HEK293 (cell line): ENCODE measurements around the gene CCDC88C.
A peak's percentile ranks its signal among the peaks of the same experiment; 100 is the strongest.

Source experiments
- CTCF ChIP-seq: fragments of 450-650 bp; formaldehyde crosslinking; IDR thresholded peaks from 2 replicates; pipeline ENCODE4 v1.5.1; 2016; ENCODE audit warnings: missing biosample characterization, missing genetic modification characterization
- KLF17 ChIP-seq: fragments of 450-650 bp; formaldehyde crosslinking; IDR thresholded peaks from 2 replicates; pipeline ENCODE4 v1.5.1; 2016; ENCODE audit warnings: missing biosample characterization, missing genetic modification characterization
- KLF8 ChIP-seq: fragments of 450-650 bp; formaldehyde crosslinking; IDR thresholded peaks from 2 replicates; pipeline ENCODE4 v1.5.1; 2016; ENCODE audit warnings: missing biosample characterization, missing genetic modification characterization
- KLF9 ChIP-seq: fragments of 450-650 bp; formaldehyde crosslinking; IDR thresholded peaks from 2 replicates; pipeline ENCODE4 v1.5.1; 2016; ENCODE audit warnings: missing biosample characterization, missing genetic modification characterization, low read depth
- PATZ1 ChIP-seq: fragments of 450-650 bp; formaldehyde crosslinking; IDR thresholded peaks from 2 replicates; pipeline ENCODE4 v1.5.1; 2016; ENCODE audit warnings: missing biosample characterization, missing genetic modification characterization
- PRDM1 ChIP-seq: fragments of 450-650 bp; formaldehyde crosslinking; IDR thresholded peaks from 2 replicates; pipeline ENCODE4; 2016; ENCODE audit warnings: missing biosample characterization, missing genetic modification characterization
- REPIN1 ChIP-seq: fragments of 450-650 bp; formaldehyde crosslinking; IDR thresholded peaks from 2 replicates; pipeline ENCODE4 v1.5.1; 2017; ENCODE audit warnings: missing biosample characterization, missing genetic modification characterization, low read depth
- SCRT2 ChIP-seq: fragments of 450-650 bp; formaldehyde crosslinking; IDR thresholded peaks from 2 replicates; pipeline ENCODE4 v1.5.1; 2016; ENCODE audit warnings: missing biosample characterization, missing genetic modification characterization
- WT1 ChIP-seq: fragments of 450-650 bp; formaldehyde crosslinking; IDR thresholded peaks from 2 replicates; pipeline ENCODE4 v1.5.1; 2016; ENCODE audit warnings: missing biosample characterization, missing genetic modification characterization
- ZBTB44 ChIP-seq: fragments of 450-650 bp; IDR thresholded peaks from 2 replicates; pipeline ENCODE4 v1.5.1; 2018; ENCODE audit warnings: missing biosample characterization, mild to moderate bottlenecking, missing genetic modification characterization
- ZEB2 ChIP-seq: fragments of 450-650 bp; formaldehyde crosslinking; IDR thresholded peaks from 2 replicates; pipeline ENCODE4 v1.5.1; 2016; ENCODE audit warnings: missing biosample characterization, missing genetic modification characterization
- ZFP3 ChIP-seq: fragments of 450-650 bp; formaldehyde crosslinking; IDR thresholded peaks from 2 replicates; pipeline ENCODE4 v1.5.1; 2016; ENCODE audit warnings: low read depth, missing biosample characterization, missing genetic modification characterization
- ZNF174 ChIP-seq: fragments of 450-650 bp; formaldehyde crosslinking; IDR thresholded peaks from 2 replicates; pipeline ENCODE4 v1.5.0; 2017; ENCODE audit warnings: missing biosample characterization, mild to moderate bottlenecking, missing genetic modification characterization
- ZNF175 ChIP-seq: fragments of 450-650 bp; formaldehyde crosslinking; IDR thresholded peaks from 2 replicates; pipeline ENCODE4 v1.5.1; 2016; ENCODE audit warnings: missing biosample characterization, missing genetic modification characterization
- ZNF18 ChIP-seq: fragments of 450-650 bp; formaldehyde crosslinking; IDR thresholded peaks from 2 replicates; pipeline ENCODE4 v1.5.1; 2016; ENCODE audit warnings: missing biosample characterization, missing genetic modification characterization
- ZNF19 ChIP-seq: fragments of 450-650 bp; formaldehyde crosslinking; IDR thresholded peaks from 2 replicates; pipeline ENCODE4; 2016; ENCODE audit warnings: missing biosample characterization, missing genetic modification characterization, low read depth
- ZNF2 ChIP-seq: fragments of 450-650 bp; formaldehyde crosslinking; IDR thresholded peaks from 2 replicates; pipeline ENCODE4 v1.5.1; 2016; ENCODE audit warnings: missing biosample characterization, missing genetic modification characterization
- ZNF211 ChIP-seq: fragments of 450-650 bp; formaldehyde crosslinking; IDR thresholded peaks from 2 replicates; pipeline ENCODE4 v1.5.1; 2016; ENCODE audit warnings: low read depth, missing biosample characterization, missing genetic modification characterization
- ZNF24 ChIP-seq: fragments of 450-650 bp; formaldehyde crosslinking; IDR thresholded peaks from 2 replicates; pipeline ENCODE4 v1.5.1; 2016; ENCODE audit warnings: missing biosample characterization, missing genetic modification characterization
- ZNF423 ChIP-seq: fragments of 450-650 bp; formaldehyde crosslinking; IDR thresholded peaks from 2 replicates; pipeline ENCODE4 v1.5.1; 2016; ENCODE audit warnings: missing biosample characterization, missing genetic modification characterization
- ZNF501 ChIP-seq: fragments of 450-650 bp; formaldehyde crosslinking; IDR thresholded peaks from 2 replicates; pipeline ENCODE4 v1.5.1; 2016; ENCODE audit warnings: missing biosample characterization, missing genetic modification characterization
- ZNF548 ChIP-seq: fragments of 450-650 bp; formaldehyde crosslinking; IDR thresholded peaks from 2 replicates; pipeline ENCODE4 v1.5.1; 2016; ENCODE audit warnings: missing biosample characterization, missing genetic modification characterization
- ZNF580 ChIP-seq: fragments of 450-650 bp; formaldehyde crosslinking; IDR thresholded peaks from 2 replicates; pipeline ENCODE4 v1.5.1; 2016; ENCODE audit warnings: missing biosample characterization, missing genetic modification characterization
- ZNF600 ChIP-seq: fragments of 450-650 bp; formaldehyde crosslinking; IDR thresholded peaks from 2 replicates; pipeline ENCODE4 v1.5.1; 2016; ENCODE audit warnings: missing biosample characterization, missing genetic modification characterization
- ZNF624 ChIP-seq: fragments of 450-650 bp; formaldehyde crosslinking; IDR thresholded peaks from 2 replicates; pipeline ENCODE4 v1.5.1; 2017; ENCODE audit warnings: missing biosample characterization, missing genetic modification characterization
- ZNF629 ChIP-seq: fragments of 450-650 bp; formaldehyde crosslinking; IDR thresholded peaks from 2 replicates; pipeline ENCODE4 v1.5.1; 2017; ENCODE audit warnings: missing biosample characterization, missing genetic modification characterization
- ZNF654 ChIP-seq: fragments of 450-650 bp; formaldehyde crosslinking; IDR thresholded peaks from 2 replicates; pipeline ENCODE4 v1.5.1; 2016; ENCODE audit warnings: low read depth, missing biosample characterization, missing genetic modification characterization
- ZNF747 ChIP-seq: fragments of 450-650 bp; formaldehyde crosslinking; IDR thresholded peaks from 2 replicates; pipeline ENCODE4 v1.5.1; 2016; ENCODE audit warnings: missing biosample characterization, missing genetic modification characterization
- ZNF777 ChIP-seq: fragments of 450-650 bp; formaldehyde crosslinking; IDR thresholded peaks from 2 replicates; pipeline ENCODE4 v1.5.1; 2017; ENCODE audit warnings: missing biosample characterization, missing genetic modification characterization, borderline replicate concordance
- ZSCAN30 ChIP-seq: fragments of 450-650 bp; IDR thresholded peaks from 2 replicates; pipeline ENCODE4 v1.5.1; 2018; ENCODE audit warnings: missing biosample characterization, mild to moderate bottlenecking, missing genetic modification characterization, moderate library complexity
- ZXDB ChIP-seq: fragments of 450-650 bp; formaldehyde crosslinking; IDR thresholded peaks from 2 replicates; pipeline ENCODE4 v1.5.1; 2016; ENCODE audit warnings: missing biosample characterization, missing genetic modification characterization

Gene CCDC88C

GRCh38 chr14:91418387-91419043 lies 895 bp upstream of the CCDC88C start (continued):
- TF ChIP-seq WT1 (tag by site-specific recombination): no peak
- TF ChIP-seq ZNF175 (tag by site-specific recombination): no peak
- no peak for TF ChIP-seq PRDM1
- no peak for TF ChIP-seq ZNF423 (tag by site-specific recombination)
- 0 out of 2 replicates have a peak, but pooled peaks have one; percentile 50 for TF ChIP-seq KLF8 (tag by site-specific recombination)
- peak; percentile 12; the same call in 1 of the 2 replicates for TF ChIP-seq REPIN1
- no peak for TF ChIP-seq ZNF747 (tag by site-specific recombination)
- 0 out of 2 replicates have a peak, but pooled peaks have one; percentile 48 for TF ChIP-seq ZEB2 (tag by site-specific recombination)
- TF ChIP-seq ZNF629 (tag by site-specific recombination): peak; percentile 35; the same call in 1 of the 2 replicates
- TF ChIP-seq ZNF18 (tag by site-specific recombination): peak; percentile 63; the same call in 1 of the 2 replicates
- no peak for TF ChIP-seq ZBTB44
- peak; percentile 52; the same call in 1 of the 2 replicates for TF ChIP-seq ZNF501 (tag by site-specific recombination)
- no peak for TF ChIP-seq ZNF548 (tag by site-specific recombination)
- TF ChIP-seq ZXDB: peak; percentile 71
- TF ChIP-seq PATZ1 (tag by site-specific recombination): peak; percentile 69
- TF ChIP-seq ZNF19 (tag by site-specific recombination): no peak
- no peak for TF ChIP-seq ZNF211 (tag by site-specific recombination)
- peak; percentile 91 for TF ChIP-seq ZNF654 (tag by site-specific recombination)
- peak; percentile 94 for TF ChIP-seq ZNF2
- TF ChIP-seq ZNF174 (tag by site-specific recombination): peak; percentile 98
- TF ChIP-seq ZNF580 (tag by site-specific recombination): peak; percentile 62; the same call in 1 of the 2 replicates
- TF ChIP-seq ZNF600: peak; percentile 22; the same call in 1 of the 2 replicates
- TF ChIP-seq ZNF24 (tag by site-specific recombination): peak; percentile 73
- TF ChIP-seq ZNF777 (tag by site-specific recombination): 0 out of 2 replicates have a peak, but pooled peaks have one; percentile 51
- TF ChIP-seq KLF17 (tag by site-specific recombination): peak; percentile 36; the same call in 1 of the 2 replicates
- TF ChIP-seq ZNF624 (tag by site-specific recombination): no peak
- TF ChIP-seq ZSCAN30 (tag by site-specific recombination): peak; percentile 99
- TF ChIP-seq CTCF (tag by site-specific recombination): peak; percentile 91
- peak; percentile 53 for TF ChIP-seq KLF9 (tag by site-specific recombination)
- no peak for TF ChIP-seq ZFP3 (tag by site-specific recombination)
- no peak for TF ChIP-seq SCRT2 (tag by site-specific recombination)
